ENCODE results near the gene ALDH3B1.

GRCh38 chr11:68038226-68038717, 28.1 kb downstream of the ALDH3B1 start:
- TF ChIP-seq ISL1 (CRISPR knock-in tag; IDR thresholded peaks at IDR 0.05) (no peak), ZFP3 (CRISPR knock-in tag; IDR thresholded peaks at IDR 0.05) (no peak), ZC3H10 (CRISPR knock-in tag; IDR thresholded peaks at IDR 0.05) (no peak), CREB5 (CRISPR knock-in tag; IDR thresholded peaks at IDR 0.05; ENCODE audit: low read depth) (no peak)
